HG03439 (cell line): ENCODE measurements around the gene ETHE1.
"Not testable (repeated sequence)": the region's sequence is repeated elsewhere in the genome, so short reads cannot be mapped to it uniquely, and the experiment has no call there.

ENCODE experiments used
- ATAC-seq: cut with Tn5 transposase; IDR thresholded peaks from one replicate; pipeline ENCODE4 v1.9.1; 2021; ENCODE audit warnings: mild to moderate bottlenecking, moderate library complexity; ENCODE audit not compliant: unreplicated experiment

The ETHE1 gene

GRCh38 chr19:43524922-43525835, 1.8 kb downstream of the ETHE1 start:
- no peak for ATAC-seq

- ATAC-seq: not testable (repeated sequence)
These were observed 3.3 kb downstream of the ETHE1 start for GRCh38 chr19:43523696-43524095.

GRCh38 chr19:43522929-43523328, 4.1 kb downstream of the ETHE1 start:
- ATAC-seq: no peak

- ATAC-seq: no peak
These were observed 7.4 kb downstream of the ETHE1 start for GRCh38 chr19:43519436-43520088.

- no peak for ATAC-seq
These were observed 8.9 kb downstream of the ETHE1 start for GRCh38 chr19:43518051-43518450.

- ATAC-seq: not testable (repeated sequence)
These were observed 14.6 kb downstream of the ETHE1 start for GRCh38 chr19:43512399-43512798.

- no peak for ATAC-seq
These were observed 15.7 kb downstream of the ETHE1 start for GRCh38 chr19:43511324-43511723.

GRCh38 chr19:43510713-43511112, 16.3 kb downstream of the ETHE1 start:
- no peak for ATAC-seq

GRCh38 chr19:43507880-43508279, 19.1 kb downstream of the ETHE1 start:
- no peak for ATAC-seq

- no peak for ATAC-seq
These were observed 20.4 kb downstream of the ETHE1 start for GRCh38 chr19:43506629-43507028.

GRCh38 chr19:43505941-43506340, 21.1 kb downstream of the ETHE1 start:
- ATAC-seq: no peak

- no peak for ATAC-seq
These were observed 21.9 kb downstream of the ETHE1 start for GRCh38 chr19:43505186-43505456.

- peak; percentile 14 for ATAC-seq
These were observed 22.4 kb downstream of the ETHE1 start, which contains the start of gene PHLDB3 for GRCh38 chr19:43504426-43505185. Gene PHLDB3 (minus strand): TSS chr19:43504746. CDS start chr19:43504118, 628 bp downstream.

GRCh38 chr19:43503501-43504425, 23.2 kb downstream of the ETHE1 start:
- ATAC-seq: peak; percentile 90

GRCh38 chr19:43502419-43502976, 24.5 kb downstream of the ETHE1 start:
- no peak for ATAC-seq

- ATAC-seq: no peak
These were observed 25.2 kb downstream of the ETHE1 start for GRCh38 chr19:43501661-43502418.

GRCh38 chr19:43499042-43499441, 28.0 kb downstream of the ETHE1 start:
- ATAC-seq: no peak

- no peak for ATAC-seq
These were observed 28.7 kb downstream of the ETHE1 start for GRCh38 chr19:43498233-43498842.

- ATAC-seq: no peak
These were observed 30.0 kb downstream of the ETHE1 start for GRCh38 chr19:43496960-43497359.
